Jurkat, Clone E6-1 (cell line): ENCODE data around the gene CDC73. TPM values are rescaled to one million over a fixed set of nuclear protein-coding genes. Genes with fewer than 3 reads are reported as not detected.

Experiments used
- DNase-seq: peaks from one replicate; pipeline ENCODE4 v3.0.0-alpha.2; 2011; ENCODE audit warnings: low read depth, low spot score
- H3K4me3 ChIP-seq: 2 replicates; pipeline ENCODE4 v1.5.1; 2011; ENCODE audit warnings: mild to moderate bottlenecking, low read length, control low read depth, moderate library complexity
- polyA plus RNA-seq: library from polyadenylated mRNA; unstranded; fragments of >200 nt; gene quantifications from one replicate; pipeline ENCODE4 v1.2.1, GENCODE V29; 2012; ENCODE audit warnings: missing spikeins; ENCODE audit not compliant: insufficient read length, insufficient read depth

The CDC73 gene
- 23.0 TPM for polyA plus RNA-seq

- peak within 1 kb of the TSS; percentile 60 for H3K4me3 ChIP-seq
- peak; percentile 94 for DNase-seq
Observed at GRCh38 chr1:193121616-193122593, at the start of gene CDC73. CDC73 (plus strand) TSS chr1:193122031; CDS start chr1:193122201, 170 bp downstream.

- no peak overlapping the region for H3K4me3 ChIP-seq
- DNase-seq, result no peak
Observed at GRCh38 chr1:193077991-193078390, 43.8 kb upstream of the CDC73 start.

- DNase-seq, result no peak
- no peak overlapping the region for H3K4me3 ChIP-seq
Observed at GRCh38 chr1:193079187-193079586, 42.6 kb upstream of the CDC73 start.

DNA sequence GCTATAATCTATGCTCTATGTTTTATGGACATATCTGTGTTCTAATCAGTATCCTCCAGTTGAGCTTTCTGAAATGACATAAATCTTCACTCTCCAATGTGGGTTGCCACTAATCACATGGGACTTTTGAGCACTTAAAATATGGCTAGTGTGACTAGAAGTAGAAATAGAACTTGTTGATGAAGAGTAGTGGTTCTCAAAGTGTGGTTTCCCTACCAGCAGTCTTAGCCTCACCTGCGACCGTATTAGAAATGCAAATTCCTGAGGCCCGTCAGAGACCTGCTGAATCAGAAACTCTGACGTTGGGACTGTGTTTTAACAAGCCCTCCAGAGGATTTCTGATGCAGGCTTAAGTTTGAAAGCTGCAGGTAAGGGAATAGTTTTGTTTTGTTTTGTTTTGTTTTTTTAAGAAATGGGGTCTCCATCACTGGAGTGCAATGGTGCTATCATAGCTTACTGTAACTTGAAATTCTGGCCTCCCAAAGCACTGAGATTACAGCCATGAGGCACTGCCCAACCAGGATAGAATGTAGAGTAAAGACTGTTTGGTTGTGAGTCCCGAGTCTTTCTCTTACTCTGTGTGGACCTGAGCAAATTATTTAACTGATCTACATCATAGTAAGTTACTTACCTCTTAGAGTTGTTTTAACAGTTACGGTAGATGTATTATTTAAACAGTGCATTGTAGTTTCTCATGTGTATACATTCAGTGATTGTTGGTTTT, 38.3 kb upstream of the CDC73 start:
- no peak for DNase-seq
- no peak overlapping the region for H3K4me3 ChIP-seq

- no peak for DNase-seq
Observed at GRCh38 chr1:193085263-193085662, 36.6 kb upstream of the CDC73 start.

DNA sequence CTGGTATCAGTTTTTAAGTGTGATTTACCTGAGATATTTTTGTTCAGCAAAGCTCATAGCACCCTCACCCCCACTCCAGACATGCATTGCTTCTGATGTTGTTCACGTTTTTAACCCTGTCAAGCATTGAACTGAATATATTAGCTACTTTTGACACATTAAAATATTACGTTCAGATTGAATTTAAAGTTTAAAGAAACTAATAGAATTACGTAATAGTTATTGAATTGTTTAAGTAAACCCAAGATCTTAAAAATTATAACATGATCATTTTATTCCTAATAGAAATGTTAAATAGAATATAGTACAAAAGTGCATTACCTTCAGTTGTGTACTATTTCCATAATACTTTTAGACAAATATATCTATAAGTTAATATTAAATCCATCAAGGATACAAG, 35.5 kb upstream of the CDC73 start:
- DNase-seq, result no peak
- H3K4me3 ChIP-seq, result no peak overlapping the region

More at GRCh38 chr1:193085263-193085662, 36.6 kb upstream of the CDC73 start:
- H3K4me3 ChIP-seq, result no peak overlapping the region

- no peak overlapping the region for H3K4me3 ChIP-seq
- no peak for DNase-seq
Observed at GRCh38 chr1:193087893-193088292, 33.9 kb upstream of the CDC73 start.

GRCh38 chr1:193090865-193091264, 31.0 kb upstream of the CDC73 start:
- DNase-seq, result no peak
- H3K4me3 ChIP-seq, result no peak overlapping the region

DNA sequence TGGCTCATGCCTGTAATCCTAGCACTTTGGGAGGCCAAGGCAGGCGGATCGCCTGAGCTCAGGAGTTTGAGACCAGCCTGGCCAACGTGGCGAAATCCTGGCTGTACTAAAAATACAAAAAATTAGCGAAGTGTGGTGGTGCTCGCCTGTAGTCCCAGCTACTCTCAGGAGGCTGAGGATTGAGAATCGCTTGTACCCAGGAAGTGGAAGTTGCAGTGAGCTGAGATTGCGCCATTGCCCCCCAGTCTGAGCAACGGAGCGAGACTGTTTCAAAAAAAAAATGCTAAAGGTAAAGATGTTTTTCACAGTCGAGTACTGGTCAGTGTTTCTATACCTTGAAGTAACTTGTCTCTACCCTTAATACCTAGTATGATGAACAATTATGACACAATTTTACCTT, 27.7 kb upstream of the CDC73 start:
- DNase-seq, result no peak
- H3K4me3 ChIP-seq, result no peak overlapping the region

DNA sequence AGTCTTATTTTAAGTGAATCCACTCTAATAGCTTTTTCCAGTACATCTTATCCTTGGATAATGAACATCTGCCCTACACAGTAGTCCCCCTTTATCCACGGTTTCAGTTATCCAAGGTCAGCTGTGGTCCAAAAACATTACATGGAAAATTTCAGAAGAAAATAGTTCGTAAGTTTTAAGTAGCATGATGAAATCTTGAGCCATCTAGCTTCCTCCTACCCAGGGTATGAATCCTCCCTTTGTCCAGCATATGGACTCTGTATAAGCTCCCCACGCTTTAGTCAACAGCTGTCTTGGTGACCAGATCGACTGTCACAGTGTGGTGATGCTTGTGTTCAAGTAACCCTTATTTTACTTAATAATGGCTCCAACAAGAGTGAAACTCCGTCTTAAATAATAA, 19.2 kb upstream of the CDC73 start:
- no peak for DNase-seq
- no peak overlapping the region for H3K4me3 ChIP-seq

DNA sequence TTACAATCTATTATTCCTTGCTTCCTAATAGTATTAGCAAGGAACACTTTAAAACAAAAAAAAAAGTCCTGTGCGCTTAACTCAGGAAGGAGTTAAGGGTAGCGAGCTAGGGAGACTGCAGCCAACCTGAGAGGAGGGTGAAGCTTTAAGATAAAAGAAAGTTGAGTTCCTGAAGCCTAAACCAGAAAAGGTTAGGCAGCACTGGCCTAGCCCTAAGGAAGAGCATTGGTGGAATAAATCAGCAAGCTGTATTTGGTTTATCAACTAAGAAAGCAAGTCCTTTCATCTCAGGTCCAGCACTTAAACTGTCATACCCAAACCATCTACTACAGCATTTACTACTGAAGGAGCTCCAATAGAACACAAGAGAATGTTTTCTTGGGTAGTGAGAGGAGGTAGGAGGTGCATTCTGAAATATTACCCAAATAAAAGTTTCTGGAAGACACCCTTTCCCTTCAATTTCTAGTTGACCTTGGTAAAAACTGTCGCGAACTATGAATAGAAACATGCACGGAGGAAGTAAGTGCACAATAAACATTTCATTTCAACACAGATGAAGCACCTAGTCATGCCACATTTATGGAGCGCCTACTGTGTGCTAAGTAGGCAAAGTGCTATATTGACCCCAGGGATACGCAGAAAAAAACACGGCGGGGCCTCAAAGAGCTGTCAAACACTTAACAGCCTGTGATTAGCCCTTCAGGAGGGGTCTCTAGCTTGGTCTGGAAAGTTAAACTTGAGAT, 17.9 kb upstream of the CDC73 start:
- DNase-seq, result no peak
- no peak overlapping the region for H3K4me3 ChIP-seq

GRCh38 chr1:193104502-193104906, 17.3 kb upstream of the CDC73 start:
- DNase-seq, result no peak
- H3K4me3 ChIP-seq, result peak overlapping the region; percentile 72

GRCh38 chr1:193104907-193105820, 16.7 kb upstream of the CDC73 start, which contains the start of gene GLRX2:
GLRX2 (minus strand) TSS chr1:193105414; CDS start chr1:193105382, 32 bp downstream.
- no peak for DNase-seq
- peak within 1 kb of the TSS; percentile 72 for H3K4me3 ChIP-seq

- peak overlapping the region; percentile 72 for H3K4me3 ChIP-seq
- DNase-seq, result no peak
Observed at GRCh38 chr1:193105821-193106177, 16.0 kb upstream of the CDC73 start.

- DNase-seq, result no peak
- no peak overlapping the region for H3K4me3 ChIP-seq
Observed at GRCh38 chr1:193108471-193108870, 13.4 kb upstream of the CDC73 start.

DNA sequence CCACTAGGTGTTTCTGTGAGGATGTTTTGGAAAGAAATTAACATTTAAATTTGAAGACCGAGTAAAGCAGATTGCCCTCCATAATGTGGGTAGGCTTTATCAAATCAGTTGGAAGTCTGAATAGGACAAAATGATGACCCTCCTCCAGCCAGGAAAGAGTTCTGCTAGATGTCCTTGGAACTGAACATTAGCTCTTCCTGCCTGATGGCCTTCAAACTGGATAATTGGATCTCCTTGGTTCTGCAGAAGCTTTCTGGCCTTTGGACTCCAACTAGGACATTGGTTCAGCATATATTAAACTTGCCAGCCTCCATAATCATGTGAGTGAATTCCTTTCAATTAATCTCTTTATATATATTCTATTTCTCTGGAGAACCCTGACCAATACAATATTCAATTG, 12.2 kb upstream of the CDC73 start:
- DNase-seq, result no peak
- no peak overlapping the region for H3K4me3 ChIP-seq

DNA sequence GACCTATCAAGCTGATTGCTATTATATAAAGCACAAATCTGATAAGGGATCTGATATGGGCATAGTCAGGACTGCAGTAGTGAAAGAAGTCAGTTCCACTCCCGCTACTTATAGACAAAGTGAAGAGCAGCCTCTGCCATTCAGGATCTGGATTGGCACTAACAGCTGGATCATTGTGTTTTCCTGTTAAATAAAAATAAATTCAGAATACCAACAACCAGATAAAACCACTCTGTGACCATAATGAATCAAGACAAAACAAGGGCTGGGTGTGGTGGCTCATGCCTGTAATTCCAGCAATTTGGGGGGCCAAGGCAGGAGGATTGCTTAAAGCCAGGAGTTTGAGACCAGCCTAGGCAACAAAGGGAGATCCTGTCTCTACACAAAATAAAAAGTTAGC, 11.6 kb upstream of the CDC73 start:
- H3K4me3 ChIP-seq, result no peak overlapping the region
- no peak for DNase-seq

DNA sequence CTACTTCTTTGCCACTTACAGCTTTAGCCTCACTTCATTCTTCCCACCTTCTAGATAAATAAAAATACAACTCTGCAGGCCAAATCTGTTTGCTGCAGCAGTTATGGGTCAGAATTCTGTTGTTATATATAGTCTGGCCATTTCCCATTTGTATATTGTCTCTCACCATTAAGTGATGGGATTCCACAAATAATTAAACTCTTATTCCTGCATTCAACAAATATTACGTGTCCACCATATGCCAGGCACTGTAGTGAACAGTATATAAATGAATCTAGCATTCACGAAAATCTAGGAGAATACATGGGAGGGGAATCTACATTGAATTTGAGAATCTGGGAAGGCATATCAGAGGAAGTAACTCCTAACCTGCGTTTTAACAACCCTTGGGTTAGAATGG, 11.0 kb upstream of the CDC73 start:
- no peak for DNase-seq
- no peak overlapping the region for H3K4me3 ChIP-seq
